ENCODE results near the gene KLK12. TPM values are rescaled to one million over a fixed set of nuclear protein-coding genes. Genes with fewer than 3 reads are reported as not detected.

Gene KLK12
- total RNA-seq, result not detected
- under 1 TPM in 1 of 3 donors, not detected in 2; 0.17 TPM for polyA plus RNA-seq
- long read RNA-seq, donor 1, result 0 reads
- long read RNA-seq, donor 2, result 0 reads
- long read RNA-seq, donor 3, result 0 reads
- long read RNA-seq, donor 4, result 0 reads
- long read RNA-seq, donor 5, result 0 reads
- long read RNA-seq, donor 6, result 0 reads
- long read RNA-seq, donor 7, result 0 reads
- long read RNA-seq, donor 8, result 0 reads
- long read RNA-seq, donor 9, result 0 reads
- long read RNA-seq, donor 10, result 0 reads

GRCh38 chr19:51034704-51035103 lies at the start of gene KLK12:
Gene KLK12, minus strand, starts transcription at chr19:51035002. Its CDS starts 381 bp downstream, at chr19:51034621.
- TF ChIP-seq POLR2A (IDR thresholded peaks at IDR 0.05) (no peak), CTCF (IDR thresholded peaks at IDR 0.05) (no peak)
- H3K36me3 ChIP-seq (replicated peaks in 1 of 2), result no peaks in the 10 kb centered on the region
- WGBS, 4 donors, result 42 to 57% (median 45%) methylated on average over 11 of the region's 11 CpGs
- H3K9me3 ChIP-seq (replicated peaks in 1 of 3), result no peaks in the 10 kb centered on the region
- intact Hi-C loops (cut with DNase I), result no loop called here
- DNase-seq, result no peak
- H3K4me1 ChIP-seq (replicated peaks in 1 of 2), result no peaks in the 10 kb centered on the region
- no peaks in the 10 kb centered on the region for H3K27me3 ChIP-seq
- H3K27ac ChIP-seq, result no peak within 1 kb of the TSS
- H3K4me3 ChIP-seq, result no peak within 1 kb of the TSS

- DNase-seq, result no peak
- Histone ChIP-seq H3K4me1 (replicated peaks in 1 of 2) (no peaks in the 10 kb centered on the region), H3K27me3 (no peaks in the 10 kb centered on the region), H3K9me3 (replicated peaks in 1 of 3) (no peaks in the 10 kb centered on the region), H3K27ac (no peak overlapping the region), H3K4me3 (no peak overlapping the region), H3K36me3 (replicated peaks in 1 of 2) (no peaks in the 10 kb centered on the region)
- TF ChIP-seq CTCF (IDR thresholded peaks at IDR 0.05), result no peak
- no peak for TF ChIP-seq POLR2A (IDR thresholded peaks at IDR 0.05)
- WGBS, 4 donors, result 67 to 85% (median 72%) methylated on average over 7 of the region's 7 CpGs
- intact Hi-C loops (cut with DNase I), result no loop called here
Observed at GRCh38 chr19:51084505-51084904, 49.7 kb upstream of the KLK12 start.

GRCh38 chr19:51083783-51084182 lies 49.0 kb upstream of the KLK12 start:
- no peaks in the 10 kb centered on the region for H3K9me3 ChIP-seq (replicated peaks in 1 of 3)
- no peaks in the 10 kb centered on the region for H3K36me3 ChIP-seq (replicated peaks in 1 of 2)
- WGBS, 4 donors, result 69 to 80% (median 71%) methylated on average over 14 of the region's 14 CpGs
- no peak overlapping the region for H3K4me3 ChIP-seq
- H3K4me1 ChIP-seq (replicated peaks in 1 of 2), result no peaks in the 10 kb centered on the region
- intact Hi-C loops (cut with DNase I), result no loop called here
- no peak for TF ChIP-seq CTCF (IDR thresholded peaks at IDR 0.05)
- TF ChIP-seq POLR2A (IDR thresholded peaks at IDR 0.05), result no peak
- no peak overlapping the region for H3K27ac ChIP-seq
- DNase-seq, result no peak
- H3K27me3 ChIP-seq, result no peaks in the 10 kb centered on the region

GRCh38 chr19:51083181-51083580 lies 48.4 kb upstream of the KLK12 start:
- WGBS, 4 donors, result 22 to 32% (median 28%) methylated on average over 4 of the region's 4 CpGs
- TF ChIP-seq POLR2A (IDR thresholded peaks at IDR 0.05), result no peak
- TF ChIP-seq CTCF (IDR thresholded peaks at IDR 0.05), result no peak
- Histone ChIP-seq H3K4me3 (no peak overlapping the region), H3K4me1 (replicated peaks in 1 of 2) (no peaks in the 10 kb centered on the region), H3K36me3 (replicated peaks in 1 of 2) (no peaks in the 10 kb centered on the region), H3K27ac (no peak overlapping the region), H3K27me3 (no peaks in the 10 kb centered on the region), H3K9me3 (replicated peaks in 1 of 3) (no peaks in the 10 kb centered on the region)
- intact Hi-C loops (cut with DNase I), result no loop called here
- DNase-seq, result no peak

Measured in adrenal gland (tissue), 19 donors.